GM12872 (cell line): Measurements from ENCODE around the gene MORN1.

Experiments used
- CTCF ChIP-seq: IDR thresholded peaks from 3 replicates; pipeline ENCODE4 v1.5.1; 2011; ENCODE audit warnings: low read depth, mild to moderate bottlenecking, low read length, moderate library complexity; ENCODE audit not compliant: insufficient read depth

Gene MORN1

GRCh38 chr1:2304282-2304681 is 87.1 kb downstream of the MORN1 start:
- no peak for TF ChIP-seq CTCF

- no peak for TF ChIP-seq CTCF
Measured at GRCh38 chr1:2303781-2304180, 87.6 kb downstream of the MORN1 start.

- no peak for TF ChIP-seq CTCF
Measured at GRCh38 chr1:2303016-2303775, 88.2 kb downstream of the MORN1 start.

- TF ChIP-seq CTCF = no peak
Measured at GRCh38 chr1:2302292-2302925, 88.9 kb downstream of the MORN1 start.

- TF ChIP-seq CTCF = no peak
Measured at GRCh38 chr1:2301607-2302291, 89.6 kb downstream of the MORN1 start.

- TF ChIP-seq CTCF = no peak
Measured at GRCh38 chr1:2300851-2301606, 90.3 kb downstream of the MORN1 start.
